SK-N-SH (cell line): ENCODE data around the gene SHROOM2.

Source experiments
- POLR2AphosphoS5 ChIP-seq: IDR thresholded peaks from 2 replicates; pipeline ENCODE4 v1.6.1; 2012; ENCODE audit warnings: low read depth, low read length
- TF ChIP-seq, protein P1 (sequence below): fragments of 200-600 bp; sonication (generic); IDR thresholded peaks from 2 replicates; pipeline ENCODE4 v1.6.1; 2017; ENCODE audit warnings: antibody characterized with exemption, mild to moderate bottlenecking, moderate library complexity

DNA sequence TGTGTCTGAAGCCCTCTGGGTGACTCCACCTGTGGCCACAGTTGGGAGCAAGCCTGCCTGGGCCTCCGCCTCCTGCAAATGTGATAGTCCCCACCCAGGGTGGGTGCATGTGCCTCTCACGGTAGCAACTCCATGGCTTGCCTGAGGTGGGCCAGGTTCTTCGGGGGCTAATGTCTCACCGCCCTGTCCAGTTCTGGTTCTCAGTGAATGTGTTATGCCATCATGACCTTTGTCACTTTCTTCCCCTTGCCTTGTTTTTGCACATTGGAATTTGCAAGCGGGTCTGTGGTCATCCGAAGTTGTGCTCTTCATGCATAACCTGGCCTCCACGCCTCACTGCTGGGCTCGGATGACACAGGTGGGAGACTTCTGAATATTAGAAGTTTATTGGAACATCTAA is 39.7 kb downstream of the SHROOM2 start:
- TF ChIP-seq, protein P1, sequence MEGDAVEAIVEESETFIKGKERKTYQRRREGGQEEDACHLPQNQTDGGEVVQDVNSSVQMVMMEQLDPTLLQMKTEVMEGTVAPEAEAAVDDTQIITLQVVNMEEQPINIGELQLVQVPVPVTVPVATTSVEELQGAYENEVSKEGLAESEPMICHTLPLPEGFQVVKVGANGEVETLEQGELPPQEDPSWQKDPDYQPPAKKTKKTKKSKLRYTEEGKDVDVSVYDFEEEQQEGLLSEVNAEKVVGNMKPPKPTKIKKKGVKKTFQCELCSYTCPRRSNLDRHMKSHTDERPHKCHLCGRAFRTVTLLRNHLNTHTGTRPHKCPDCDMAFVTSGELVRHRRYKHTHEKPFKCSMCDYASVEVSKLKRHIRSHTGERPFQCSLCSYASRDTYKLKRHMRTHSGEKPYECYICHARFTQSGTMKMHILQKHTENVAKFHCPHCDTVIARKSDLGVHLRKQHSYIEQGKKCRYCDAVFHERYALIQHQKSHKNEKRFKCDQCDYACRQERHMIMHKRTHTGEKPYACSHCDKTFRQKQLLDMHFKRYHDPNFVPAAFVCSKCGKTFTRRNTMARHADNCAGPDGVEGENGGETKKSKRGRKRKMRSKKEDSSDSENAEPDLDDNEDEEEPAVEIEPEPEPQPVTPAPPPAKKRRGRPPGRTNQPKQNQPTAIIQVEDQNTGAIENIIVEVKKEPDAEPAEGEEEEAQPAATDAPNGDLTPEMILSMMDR, result no peak
- no peak for TF ChIP-seq POLR2AphosphoS5
